IPS-15b (cell line): Measurements from ENCODE around the gene OR2AE1.

ENCODE experiments used
- H3K27me3 ChIP-seq: one replicate; pipeline ENCODE4 v1.6.1; 2013; ENCODE audit warnings: low read length; ENCODE audit not compliant: control insufficient read depth, insufficient read depth
- H3K36me3 ChIP-seq: one replicate; pipeline ENCODE4 v1.6.1; 2013; ENCODE audit warnings: low read length; ENCODE audit not compliant: control insufficient read depth, insufficient read depth
- H3K4me1 ChIP-seq: one replicate; pipeline ENCODE4 v1.6.1; 2013; ENCODE audit warnings: mild to moderate bottlenecking, low read length; ENCODE audit not compliant: control insufficient read depth, insufficient read depth
- H3K4me3 ChIP-seq: one replicate; pipeline ENCODE4 v1.5.1; 2013; ENCODE audit warnings: low read depth, low read length
- H3K9ac ChIP-seq: one replicate; pipeline ENCODE4 v1.6.1; 2013; ENCODE audit warnings: low read depth, mild to moderate bottlenecking, low read length
- H3K9me3 ChIP-seq: one replicate; pipeline ENCODE4 v1.6.1; 2013; ENCODE audit warnings: mild to moderate bottlenecking, low read length; ENCODE audit not compliant: control insufficient read depth, insufficient read depth

Gene OR2AE1

DNA sequence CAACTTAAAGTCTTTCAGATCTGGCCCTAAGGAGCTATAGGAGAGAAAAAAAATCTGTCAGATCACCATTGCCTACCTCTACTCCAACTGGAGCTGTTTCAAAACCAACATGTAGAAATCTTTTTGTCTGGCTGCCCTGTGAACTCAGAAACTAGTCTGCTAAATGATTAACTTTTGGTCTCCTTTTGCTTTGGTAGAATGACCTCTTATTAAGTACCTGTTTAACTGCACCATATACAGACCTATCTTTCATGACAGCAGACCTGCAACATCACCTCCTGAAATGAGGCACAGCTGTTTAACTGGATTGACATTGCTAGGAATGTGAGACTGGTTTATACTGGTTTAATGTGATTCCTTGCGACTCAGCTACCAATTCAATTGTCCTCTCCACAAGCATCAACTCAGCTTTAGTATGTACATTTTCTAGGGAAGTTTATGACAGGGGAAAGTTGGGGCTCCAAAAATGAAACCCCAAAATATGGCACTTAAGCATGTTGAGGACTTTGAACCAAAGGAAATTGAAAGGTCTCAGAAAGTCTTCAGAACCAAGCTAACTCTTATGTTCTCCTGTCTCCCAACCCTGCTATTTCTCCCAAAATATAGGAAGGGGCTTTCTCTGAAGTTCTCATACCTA is 47.2 kb downstream of the OR2AE1 start:
- no peaks in the 10 kb centered on the region for H3K4me1 ChIP-seq
- no peaks in the 10 kb centered on the region for H3K27me3 ChIP-seq
- H3K9me3 ChIP-seq, result no peaks in the 10 kb centered on the region
- no peak overlapping the region for H3K9ac ChIP-seq
- no peak overlapping the region for H3K4me3 ChIP-seq
- no peaks in the 10 kb centered on the region for H3K36me3 ChIP-seq

DNA sequence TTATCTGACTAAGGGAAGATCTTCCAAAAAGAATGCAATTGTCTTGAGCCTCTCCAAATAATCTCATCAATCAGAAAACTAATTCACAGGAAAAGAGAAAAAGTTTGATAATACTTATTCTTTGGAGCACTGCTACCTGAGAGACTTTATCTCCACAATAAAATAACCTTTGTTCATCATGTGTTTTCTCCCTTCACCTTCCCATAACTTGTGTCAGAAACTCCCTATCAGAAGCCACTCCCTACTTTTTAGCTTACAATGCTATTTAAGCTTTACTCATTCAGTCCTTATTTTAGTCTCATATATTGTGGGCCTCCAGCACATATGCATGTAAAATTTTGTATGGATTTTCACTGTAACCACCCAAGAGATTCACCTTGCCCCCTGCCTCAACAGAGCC is 48.0 kb downstream of the OR2AE1 start:
- no peak overlapping the region for H3K4me3 ChIP-seq
- no peaks in the 10 kb centered on the region for H3K36me3 ChIP-seq
- no peak overlapping the region for H3K9ac ChIP-seq
- no peaks in the 10 kb centered on the region for H3K9me3 ChIP-seq
- H3K4me1 ChIP-seq, result no peaks in the 10 kb centered on the region
- no peaks in the 10 kb centered on the region for H3K27me3 ChIP-seq

DNA sequence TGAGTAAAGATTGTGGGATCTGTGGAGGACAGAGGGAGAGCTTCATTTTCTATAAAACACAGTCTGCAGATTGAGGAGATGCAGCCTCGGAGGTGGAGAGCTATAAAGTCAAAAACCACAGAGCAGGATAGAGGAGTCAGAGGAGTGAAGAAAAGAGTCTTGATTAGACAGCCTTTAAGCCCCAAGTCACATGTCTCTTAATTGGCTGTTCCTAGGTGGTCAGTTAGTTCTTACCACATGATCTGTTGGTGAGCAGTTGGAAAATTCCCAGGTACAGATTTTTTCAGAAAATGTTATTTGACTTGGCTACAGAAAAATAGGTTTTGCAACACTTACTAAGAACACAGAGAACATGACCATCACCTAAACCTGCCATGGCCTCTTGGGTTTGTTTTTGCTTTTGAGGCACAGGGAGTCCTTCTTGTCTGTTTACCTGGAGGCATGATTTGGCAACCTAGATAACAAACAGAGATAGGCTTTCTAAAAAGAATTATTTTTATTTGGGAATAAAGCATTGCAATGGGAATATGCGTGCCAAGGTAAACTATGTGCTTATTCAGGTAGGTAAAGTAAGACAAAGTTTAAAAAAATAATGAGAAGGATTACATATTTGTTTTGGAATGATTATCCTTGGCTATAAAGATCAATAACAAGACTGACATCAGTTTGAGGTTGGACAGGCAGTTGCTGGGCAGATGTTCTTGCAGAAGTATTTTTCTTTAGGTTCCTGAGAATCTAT is 49.6 kb downstream of the OR2AE1 start:
- no peaks in the 10 kb centered on the region for H3K4me1 ChIP-seq
- no peak overlapping the region for H3K4me3 ChIP-seq
- H3K9me3 ChIP-seq, result no peaks in the 10 kb centered on the region
- H3K9ac ChIP-seq, result no peak overlapping the region
- H3K36me3 ChIP-seq, result no peaks in the 10 kb centered on the region
- no peaks in the 10 kb centered on the region for H3K27me3 ChIP-seq
